ENCODE measurements around the gene TMEM132D.

The TMEM132D gene

DNA sequence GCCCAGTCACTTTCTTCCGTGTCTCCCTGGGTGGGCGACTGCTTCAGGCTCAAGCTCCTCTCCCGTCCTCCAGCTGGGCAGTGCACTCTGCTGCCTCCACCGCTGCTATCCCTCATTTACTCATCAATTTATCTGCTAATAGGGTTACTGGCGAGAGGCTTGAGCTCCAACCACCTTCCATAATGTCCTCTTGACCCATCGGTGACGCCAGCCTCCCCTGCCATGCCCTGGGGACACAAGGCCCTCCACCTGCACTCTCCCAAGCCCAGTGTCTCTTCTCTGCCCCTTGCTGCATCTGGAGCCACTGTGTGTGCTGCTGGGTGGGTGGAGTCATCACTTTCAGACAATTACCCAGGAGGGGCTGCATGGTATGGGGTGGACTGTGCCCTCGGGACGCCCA, 78.5 kb downstream of the TMEM132D start:
- no peak for DNase-seq (ENCODE audit: low spot score)

DNA sequence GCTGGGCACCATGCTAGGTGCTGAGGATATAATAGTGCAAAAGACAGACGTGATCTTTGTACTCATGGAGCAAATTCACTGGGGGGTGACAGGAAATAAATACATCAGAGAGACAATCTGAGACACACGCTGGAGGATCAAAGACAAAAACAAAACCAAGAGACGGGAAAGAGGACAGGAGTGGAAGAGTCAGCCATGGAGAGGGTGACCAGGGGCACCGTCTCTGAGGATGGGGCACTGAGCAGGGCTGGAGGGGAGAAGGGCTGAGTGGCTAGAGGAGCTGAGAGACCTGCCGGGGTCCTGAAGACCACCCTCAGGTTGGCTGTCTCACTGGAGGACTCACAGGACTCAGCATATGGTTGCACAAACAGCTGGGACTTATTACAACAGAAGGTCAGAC, 81.9 kb downstream of the TMEM132D start:
- no peak for DNase-seq (ENCODE audit: low spot score)

DNA sequence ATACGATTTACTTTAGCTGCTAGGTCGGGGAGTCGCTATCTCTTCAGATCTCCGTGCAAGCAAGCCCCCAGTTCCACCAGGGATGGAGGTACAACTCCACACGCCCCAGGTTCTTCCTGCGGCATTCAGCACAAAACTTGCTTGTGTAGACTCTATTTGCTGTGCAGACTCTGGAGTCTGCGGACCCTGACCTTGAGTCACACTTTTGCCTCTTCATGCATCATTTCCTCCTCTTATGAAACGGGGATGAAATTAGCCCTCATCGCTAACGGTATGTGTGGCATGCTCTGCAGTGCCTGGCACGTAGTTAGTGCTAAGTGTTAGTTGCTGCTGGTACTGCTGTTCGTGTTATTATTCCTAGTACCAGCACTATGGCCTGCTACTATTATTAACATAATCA, 84.4 kb downstream of the TMEM132D start:
- no peak for DNase-seq (ENCODE audit: low spot score)

DNA sequence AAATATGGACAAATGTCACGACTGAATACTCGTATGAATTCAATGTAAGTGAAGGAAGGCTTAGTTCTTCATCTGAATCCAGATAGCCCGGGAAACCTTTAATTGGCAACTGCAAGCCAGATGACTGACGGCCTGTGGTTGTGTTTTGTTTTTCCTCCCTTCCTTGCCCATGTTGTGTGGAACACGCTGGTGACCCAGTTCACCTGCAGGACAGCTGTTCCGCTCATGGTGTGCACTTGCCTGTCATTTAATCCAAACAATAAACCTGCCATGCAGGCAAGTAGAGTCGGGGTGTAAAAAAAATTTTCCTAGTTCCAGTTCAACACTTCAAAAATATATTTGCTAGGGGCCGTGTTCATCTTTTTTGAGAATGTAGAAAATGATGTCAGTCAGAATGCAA, 88.0 kb downstream of the TMEM132D start:
- no peak for DNase-seq (ENCODE audit: low spot score)

DNA sequence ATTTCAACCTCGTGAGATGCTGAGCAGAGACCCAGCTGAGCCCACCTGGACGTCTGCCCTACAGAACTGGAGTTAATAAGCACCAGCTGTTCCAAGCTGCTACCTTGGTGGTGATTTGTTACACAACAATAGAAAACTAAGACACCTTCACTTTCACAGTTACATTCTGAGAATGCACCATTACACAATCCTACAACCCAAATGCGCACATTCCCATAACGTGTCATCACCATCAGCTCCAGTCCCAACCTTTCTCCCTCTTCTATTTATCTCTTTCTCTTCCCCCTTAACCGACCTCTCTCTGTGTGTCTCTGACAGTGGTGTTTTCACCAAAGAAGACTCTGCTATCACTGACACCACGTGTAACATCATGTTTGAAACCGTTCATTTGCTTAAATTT, 91.9 kb downstream of the TMEM132D start:
- no peak for DNase-seq (ENCODE audit: low spot score)

DNA sequence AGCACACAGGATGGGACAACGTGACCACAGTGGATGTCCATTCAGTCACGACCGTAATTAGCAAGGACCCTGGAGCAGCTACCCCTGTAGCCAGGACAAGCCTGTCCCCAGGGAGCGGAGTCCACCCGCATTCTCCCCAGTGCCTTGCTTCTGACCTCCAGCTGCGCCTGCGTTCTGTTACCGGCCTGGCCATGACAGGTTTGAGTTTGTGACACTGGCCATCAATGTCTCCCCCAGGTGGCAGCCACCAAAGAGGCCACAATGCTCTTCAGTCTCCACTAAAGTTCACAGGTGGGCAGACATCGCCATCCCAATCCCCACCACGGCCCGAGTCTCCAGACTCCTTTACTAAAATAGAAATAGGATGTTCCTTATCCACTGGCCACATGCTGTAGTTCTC, 96.7 kb downstream of the TMEM132D start:
- DNase-seq (ENCODE audit: low spot score) = no peak

DNA sequence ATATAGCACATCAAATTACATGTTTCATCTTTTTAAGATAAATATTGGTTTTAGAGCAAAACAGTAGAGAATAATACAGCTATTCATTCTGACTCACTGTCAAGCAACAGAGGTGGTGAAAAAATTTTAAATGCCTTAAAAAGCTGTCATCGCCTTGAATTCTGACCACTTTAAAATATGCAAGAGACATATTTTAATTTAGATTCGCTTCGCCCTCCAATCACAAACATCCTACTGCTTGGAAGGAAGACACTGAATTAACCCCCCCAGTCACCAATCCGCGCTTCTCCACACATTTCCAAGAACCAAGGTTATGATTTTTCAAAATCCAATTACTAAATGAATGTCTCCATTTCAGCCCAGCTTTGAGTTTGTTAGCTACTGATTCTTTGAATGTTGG, 112.4 kb downstream of the TMEM132D start:
- DNase-seq (ENCODE audit: low spot score) = no peak

DNA sequence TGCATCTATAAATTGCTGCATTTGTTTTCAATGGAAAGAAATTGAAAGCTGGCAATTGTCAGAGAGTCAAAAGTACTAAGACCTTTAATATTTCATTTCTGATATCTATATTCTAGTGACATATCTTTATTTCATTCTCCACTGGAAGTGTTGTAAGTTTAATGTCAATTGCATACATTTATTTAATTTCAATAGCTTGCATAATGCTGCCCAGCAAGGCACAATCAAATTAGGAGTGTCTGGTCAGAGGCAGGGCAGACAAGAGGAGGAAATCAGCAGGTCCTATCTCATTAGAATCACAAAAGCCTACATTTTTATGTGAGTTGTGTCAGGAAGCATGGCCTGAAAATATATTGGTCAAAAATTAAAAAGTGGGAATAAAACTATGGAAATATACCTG, 112.9 kb downstream of the TMEM132D start:
- DNase-seq (ENCODE audit: low spot score) = no peak

DNA sequence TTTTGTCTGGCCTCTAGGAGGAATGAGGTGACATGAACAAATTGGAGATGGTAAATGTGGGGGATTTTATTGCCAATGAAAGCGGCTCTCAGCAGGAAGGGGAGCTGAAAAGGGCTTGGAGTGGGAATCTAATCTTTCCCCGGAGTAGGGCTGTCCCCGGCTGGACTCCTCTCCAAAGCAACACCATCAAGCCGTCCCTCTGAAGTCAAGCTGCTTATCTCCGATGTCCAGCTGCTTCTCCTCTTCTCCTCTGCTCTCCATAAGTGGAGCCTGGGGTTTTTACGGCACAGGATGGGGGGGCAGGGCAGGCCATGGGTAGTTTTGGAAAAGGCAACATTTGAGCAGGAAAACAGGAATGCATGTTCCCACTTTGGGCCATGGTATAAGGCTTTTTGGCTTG, 113.5 kb downstream of the TMEM132D start:
- DNase-seq (ENCODE audit: low spot score) = no peak

DNA sequence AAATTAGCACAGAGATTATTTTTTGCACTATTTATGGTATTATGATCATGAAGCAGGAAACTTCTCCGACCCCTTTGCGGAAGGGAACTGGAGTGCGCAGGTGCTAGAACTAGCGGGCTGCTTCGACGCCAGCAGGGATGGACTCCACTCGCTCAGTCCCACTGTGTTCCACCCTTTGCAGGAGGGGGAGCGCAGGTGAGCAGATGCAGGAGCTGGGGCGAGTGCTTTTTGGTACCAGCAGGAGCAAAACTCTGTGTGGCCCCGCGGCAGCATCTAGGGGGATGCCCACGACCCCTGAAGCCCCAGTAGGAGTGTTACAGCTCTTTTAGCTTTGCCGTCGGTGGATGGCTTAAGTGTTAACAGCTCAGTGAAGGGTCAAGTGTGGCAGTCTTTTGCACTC, 113.9 kb downstream of the TMEM132D start:
- DNase-seq (ENCODE audit: low spot score) = no peak

DNA sequence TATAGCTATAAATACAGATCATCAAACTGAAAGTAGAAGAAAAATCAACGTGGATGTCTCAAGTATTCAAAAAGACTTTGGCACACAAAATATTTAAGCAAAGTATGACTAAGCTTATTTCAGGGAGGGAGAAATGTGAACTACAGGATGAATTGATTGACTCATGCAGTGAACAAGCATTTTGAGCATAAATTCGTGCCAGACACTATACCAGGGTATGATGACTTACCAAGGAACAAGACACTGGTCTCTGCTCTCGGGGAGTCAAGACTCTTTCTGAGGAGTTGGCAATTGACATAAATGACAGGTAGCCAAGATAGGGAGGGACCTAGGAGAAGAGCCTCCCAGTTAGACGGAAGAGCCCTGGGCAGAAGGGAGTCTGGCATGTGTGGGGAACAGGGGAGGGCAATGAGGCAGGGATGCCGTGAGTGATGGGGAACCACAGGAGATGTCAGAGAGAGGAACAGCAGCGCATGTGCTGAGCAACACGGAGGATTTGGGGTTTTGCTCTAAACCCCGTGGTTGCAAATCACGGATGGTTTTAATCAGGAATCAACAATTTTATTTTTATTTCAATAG, 115.2 kb downstream of the TMEM132D start:
- no peak for DNase-seq (ENCODE audit: low spot score)

DNA sequence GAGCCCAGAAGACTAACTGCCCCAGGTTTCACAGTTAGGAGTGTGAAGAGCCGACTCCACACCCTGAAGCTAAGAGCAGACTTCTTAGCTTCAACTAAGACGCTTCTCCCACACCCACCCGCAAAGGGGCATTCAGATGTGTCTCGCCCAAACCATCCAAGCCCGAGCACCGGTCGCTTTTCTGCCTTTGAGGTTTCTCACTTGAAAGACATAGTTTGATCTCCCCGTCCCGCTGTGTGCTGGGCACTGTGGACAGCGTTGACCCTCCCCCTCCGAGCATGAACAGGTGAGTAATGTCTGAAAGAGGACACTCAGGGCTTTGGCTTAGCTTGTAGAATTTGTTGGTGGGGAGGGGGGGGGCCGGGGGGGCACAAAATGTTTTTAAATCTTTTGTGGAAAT, 123.8 kb downstream of the TMEM132D start:
- no peak for DNase-seq (ENCODE audit: low spot score)

DNA sequence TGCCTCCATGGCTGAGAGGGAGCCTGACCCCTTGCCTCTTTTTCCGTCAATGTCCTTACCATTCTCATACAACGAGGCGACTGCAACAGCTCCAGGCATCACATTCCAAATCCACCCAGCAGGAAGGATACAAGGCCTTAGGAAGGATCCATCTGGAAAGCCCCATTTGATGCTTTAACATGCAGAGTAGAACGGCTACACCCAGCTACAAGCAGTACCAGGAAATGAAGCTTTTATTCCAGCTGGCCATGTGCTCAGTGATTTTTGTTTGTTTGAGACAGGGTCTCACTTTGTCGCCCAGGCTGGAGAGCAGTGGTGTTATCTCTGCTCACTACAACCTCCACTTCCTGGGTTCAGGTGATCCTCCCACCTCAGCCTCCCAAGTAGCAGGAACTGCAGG, 124.8 kb downstream of the TMEM132D start:
- no peak for DNase-seq (ENCODE audit: low spot score)

DNA sequence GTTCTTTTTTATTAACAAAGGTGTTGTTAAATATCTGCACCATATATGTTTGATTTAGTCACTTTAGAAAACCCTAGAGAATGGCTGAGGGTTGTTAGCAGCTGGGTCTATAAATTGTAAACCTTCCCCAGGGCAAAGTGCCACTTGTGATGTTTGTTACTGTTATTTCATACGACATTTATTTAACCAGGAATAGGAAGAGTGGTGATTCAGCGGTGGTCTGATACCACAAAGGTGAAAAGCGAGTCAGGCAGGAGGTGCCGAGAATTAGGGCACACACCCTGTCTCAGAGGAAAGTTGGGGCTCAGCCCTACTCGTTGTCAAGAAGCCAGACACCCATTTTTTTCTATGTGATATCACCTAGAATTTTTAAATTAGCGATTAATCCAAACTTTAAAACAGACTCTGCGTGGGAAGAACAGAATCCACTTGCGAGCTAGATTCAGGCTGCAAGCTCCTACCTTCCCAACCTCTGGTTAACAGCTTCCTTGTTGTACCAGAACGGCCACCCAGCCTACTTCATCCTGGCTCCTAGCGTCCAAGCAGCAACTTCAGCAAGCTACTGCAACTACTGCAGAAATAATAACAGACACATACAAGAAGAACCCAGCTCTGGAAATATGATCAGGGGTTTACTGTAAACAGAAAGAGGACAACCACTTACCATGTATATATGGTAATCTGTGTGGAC, 126.7 kb downstream of the TMEM132D start:
- DNase-seq (ENCODE audit: low spot score) = no peak

DNA sequence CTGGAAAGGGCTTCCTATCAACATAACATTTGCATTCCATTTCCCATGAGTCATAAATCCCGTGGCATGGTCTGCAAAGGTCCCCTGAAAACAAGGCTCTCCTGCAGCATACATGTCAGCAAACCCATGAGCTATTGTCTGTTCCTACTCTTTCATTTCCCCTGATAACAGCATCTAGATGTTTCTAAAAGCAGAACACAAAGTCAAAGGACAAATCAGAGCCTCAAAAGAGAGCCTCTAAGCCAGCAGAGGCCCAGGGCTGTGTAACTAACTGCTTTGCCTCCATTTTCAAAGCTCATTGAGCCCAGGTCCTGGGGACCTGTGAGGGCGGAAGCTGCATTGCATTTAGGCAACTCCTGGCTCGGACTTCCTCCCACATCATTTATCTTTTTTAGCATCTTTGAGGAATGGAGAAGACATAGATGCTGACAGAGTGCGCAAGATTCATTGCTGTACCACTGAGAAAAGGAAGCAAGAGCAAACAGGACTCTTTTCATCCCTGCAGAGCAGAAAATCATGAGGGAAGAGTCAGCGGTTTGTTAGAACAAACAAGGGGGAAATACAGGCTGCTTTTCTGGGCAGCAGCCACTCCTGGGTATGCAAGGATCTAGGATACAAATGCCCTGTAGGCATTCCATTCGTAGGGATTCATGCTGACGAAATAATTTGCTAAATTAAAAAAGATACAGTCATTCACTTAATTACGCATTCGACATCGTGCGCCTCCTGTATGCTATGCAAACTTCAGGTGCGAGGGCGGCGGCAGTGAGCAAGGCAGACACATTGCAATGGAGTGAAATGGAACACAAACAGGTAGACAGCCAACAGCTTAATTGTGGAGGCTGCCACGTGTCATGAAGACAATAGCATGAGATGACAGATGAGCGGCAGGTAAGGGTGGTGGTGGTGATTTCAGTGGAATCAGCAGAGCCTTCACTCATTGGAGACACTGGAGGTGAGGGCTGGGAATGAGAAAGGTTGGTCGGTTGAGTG, 131.0 kb downstream of the TMEM132D start:
- DNase-seq (ENCODE audit: low spot score) = no peak

DNA sequence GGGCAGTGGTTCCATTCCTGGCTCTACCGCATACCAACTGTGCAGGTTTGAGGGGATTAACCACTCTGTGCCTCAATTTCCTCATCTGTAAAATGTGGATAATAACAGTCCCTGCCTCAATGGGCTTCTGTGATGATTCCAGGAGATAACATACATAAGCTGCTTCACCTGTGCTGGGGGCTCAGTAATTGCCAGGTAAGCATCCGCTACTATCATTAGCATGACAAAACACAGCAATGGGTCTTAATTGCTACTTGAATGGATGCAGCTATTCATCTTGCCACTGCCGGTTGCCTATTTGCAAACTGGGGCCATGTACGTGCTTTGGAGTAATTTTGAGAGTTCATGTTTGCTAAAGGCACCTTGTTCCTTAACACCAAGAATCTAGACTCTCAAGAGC, 132.6 kb downstream of the TMEM132D start:
- no peak for DNase-seq (ENCODE audit: low spot score)

DNA sequence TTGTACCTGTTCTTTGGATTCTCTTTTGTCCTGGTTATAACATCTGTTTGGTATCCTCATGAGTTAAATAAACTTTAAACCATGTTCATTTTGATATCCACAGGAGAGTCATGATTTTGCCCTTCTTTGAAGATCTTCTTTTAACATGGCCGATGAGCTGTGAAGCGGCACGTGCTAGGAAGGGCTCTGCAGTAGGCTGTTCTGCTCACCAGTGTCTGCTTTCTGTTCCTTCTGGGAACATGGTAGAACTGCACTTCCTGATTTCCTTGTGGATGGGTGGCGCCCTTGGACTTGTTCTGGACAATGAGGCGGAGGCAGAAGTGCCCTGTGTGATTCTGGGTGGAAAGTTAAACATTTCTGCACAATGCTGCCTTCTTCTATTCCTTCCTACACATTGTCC, 138.1 kb downstream of the TMEM132D start:
- DNase-seq (ENCODE audit: low spot score) = no peak

DNA sequence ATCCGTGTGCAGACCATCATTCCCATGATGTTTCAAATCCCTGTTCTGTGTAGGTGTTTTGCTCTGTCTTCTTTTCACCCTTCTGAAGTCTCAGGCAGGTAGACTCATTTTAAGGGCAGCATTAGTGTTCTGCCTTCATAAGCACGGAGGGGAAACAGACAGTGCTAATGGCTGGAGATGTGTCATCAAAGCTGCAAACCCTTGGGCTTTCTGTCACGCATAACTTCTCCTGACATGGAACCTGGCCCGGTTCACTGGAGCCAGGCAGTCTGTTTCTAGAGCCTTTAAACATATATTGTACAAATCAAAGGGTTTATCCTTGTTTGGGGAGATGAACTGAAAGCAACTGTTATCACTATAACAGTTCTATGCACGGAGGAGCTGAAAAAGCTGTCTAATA, 141.4 kb downstream of the TMEM132D start:
- no peak for DNase-seq (ENCODE audit: low spot score)

DNA sequence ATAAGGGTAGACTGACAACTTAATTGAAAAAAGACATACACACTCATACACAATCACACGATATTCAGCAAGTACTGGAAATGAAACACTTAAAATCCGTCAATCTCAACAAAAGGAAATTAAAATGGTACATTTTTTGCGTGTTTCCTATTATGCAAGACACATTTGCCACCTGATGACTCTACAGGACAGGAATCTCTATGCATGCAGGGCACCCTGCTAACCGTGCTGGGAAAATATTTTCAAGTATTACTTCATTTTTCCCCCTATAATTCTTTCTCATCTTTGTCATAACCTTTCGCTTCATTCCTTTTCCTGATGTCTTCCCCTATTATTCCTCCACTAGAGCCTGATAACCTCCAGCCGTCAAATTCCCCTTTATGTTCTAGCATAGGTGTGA, 150.2 kb downstream of the TMEM132D start:
- DNase-seq (ENCODE audit: low spot score) = no peak

DNA sequence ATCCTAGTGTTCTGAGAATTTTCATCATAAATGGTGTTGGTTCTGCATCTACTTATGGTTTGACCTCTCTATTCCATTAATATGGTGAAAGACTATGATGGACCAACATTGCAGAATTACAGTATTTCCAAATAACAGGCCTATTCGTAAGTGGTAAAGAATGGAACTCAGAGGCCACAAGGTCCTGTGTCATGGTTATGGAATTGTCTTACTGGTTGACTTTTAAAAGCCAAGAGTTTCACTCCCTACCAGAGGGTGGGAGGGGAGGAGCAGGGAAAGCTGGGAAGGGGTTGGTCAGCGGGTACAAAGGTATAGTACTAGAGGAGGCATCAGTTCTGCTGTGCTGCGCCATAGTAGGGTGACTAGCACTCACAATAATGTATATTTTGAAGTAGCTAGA, 153.4 kb downstream of the TMEM132D start:
- DNase-seq (ENCODE audit: low spot score) = no peak

DNA sequence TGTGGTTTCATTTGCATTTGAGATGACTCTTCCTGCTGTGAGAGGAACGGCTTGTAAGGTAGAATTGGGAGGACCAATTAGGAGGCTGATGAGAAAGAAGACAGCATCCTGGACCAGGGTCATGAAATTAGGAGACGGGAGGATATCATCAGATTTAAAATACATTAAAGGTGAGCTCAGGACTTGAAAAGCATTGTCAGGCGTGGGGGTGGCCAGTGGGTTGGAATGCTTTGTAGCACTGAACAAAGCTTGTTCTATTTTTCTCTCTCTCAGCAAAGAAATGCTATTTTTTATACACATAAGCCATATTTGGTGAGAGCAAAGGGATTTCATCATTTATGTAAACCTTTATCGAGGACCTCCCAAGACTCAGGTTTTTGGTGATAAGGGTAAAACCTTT, 157.5 kb downstream of the TMEM132D start:
- no peak for DNase-seq (ENCODE audit: low spot score)

DNA sequence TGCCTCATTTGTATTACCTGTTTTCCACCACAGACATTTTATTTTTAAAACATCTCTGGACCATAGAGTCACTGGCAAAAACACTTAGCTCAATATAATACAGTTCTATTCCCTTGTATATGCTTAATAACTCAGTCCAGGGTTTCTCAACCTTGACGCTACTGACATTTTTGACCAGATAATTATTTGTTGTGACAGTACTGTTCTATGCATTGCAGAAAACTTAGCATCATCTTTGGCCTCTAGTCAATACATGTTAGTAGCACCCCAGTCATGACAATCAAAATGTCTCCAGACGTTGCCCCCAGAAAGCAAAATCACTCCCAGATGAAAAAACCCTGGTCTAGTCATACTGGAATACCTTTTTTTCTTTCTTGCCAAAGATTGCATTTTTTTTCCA, 174.7 kb downstream of the TMEM132D start:
- DNase-seq (ENCODE audit: low spot score) = no peak

DNA sequence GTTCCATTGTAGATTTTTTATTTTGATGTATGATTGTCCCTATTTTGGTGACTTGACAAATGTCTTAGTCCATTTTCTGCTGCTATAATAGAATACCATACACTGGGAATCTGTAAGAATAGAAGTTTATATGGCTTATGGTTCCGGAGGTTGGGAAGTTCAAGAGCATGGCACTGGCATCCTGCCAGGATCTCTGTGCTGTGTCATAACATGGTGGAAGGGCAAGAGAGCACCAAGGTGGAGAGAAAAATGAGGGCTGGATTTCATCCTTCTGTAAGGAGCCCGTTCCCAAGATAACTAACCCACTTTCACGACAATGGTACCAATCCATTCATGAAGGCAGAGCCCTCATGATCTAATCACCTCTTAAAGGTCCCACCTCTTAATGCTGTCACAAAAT, 176.7 kb downstream of the TMEM132D start:
- no peak for DNase-seq (ENCODE audit: low spot score)
